H1 (cell line): ENCODE data around the gene FASN. TPM values are rescaled to one million over a fixed set of nuclear protein-coding genes. Genes with fewer than 3 reads are reported as not detected.

Experiments
- CHD2 ChIP-seq: IDR thresholded peaks from 2 replicates; pipeline ENCODE4 v1.6.1; 2012; ENCODE audit warnings: low read length, improper control_type of control experiment
- CHD7 ChIP-seq: fragments of 300-600 bp; sonication (generic); IDR thresholded peaks from 2 replicates; pipeline ENCODE4 v1.7.1; 2012; ENCODE audit warnings: low read length, moderate library complexity, mild to moderate bottlenecking, inconsistent platforms; ENCODE audit not compliant: insufficient replicate concordance
- ZNF274 ChIP-seq: IDR thresholded peaks from 2 replicates; pipeline ENCODE4 v1.7.0; 2012; ENCODE audit warnings: low read length, borderline replicate concordance; ENCODE audit errors: extremely low read depth
- polyA plus RNA-seq, 7 experiments: library from polyadenylated mRNA; depleted of rRNA in 3 of 7; stranded (reverse) in 5 of 7; unstranded in 2 of 7; fragments of >200 nt in 5 of 7; fragments of 200-250 nt in 2 of 7; gene quantifications; 1 replicate in 5 of 7; 2 replicates in 1 of 7; 4 replicates in 1 of 7; pipeline versions ENCODE4 v1.2.1 to v1.2.3, GENCODE V29; 2011 to 2013; ENCODE audit warnings: missing spikeins in 2 of 7, mixed read lengths in 2 of 7
- total RNA-seq: library from RNA; stranded (reverse); fragmentation: NEBNext Ultra II Directional; extraction: Animal tissue kit (Norgen Biotek cat#: 25700); gene quantifications from 2 replicates; pipeline ENCODE4 v1.2.1, GENCODE V29; 2021

The FASN gene
- total and polyA plus RNA-seq, 2 of the 8 experiments (the other 6 are each of a cell fraction or from before 2014, with no cell fraction given): 143 to 561 TPM

GRCh38 chr17:82127315-82127595 is 29.2 kb upstream of the FASN start (continued):
- TF ChIP-seq CHD7 (no peak), ZNF274 (no peak), CHD2 (no peak)
- TF ChIP-seq, all 59 proteins: peak for 0
